Stomach (tissue), 9 donors: ENCODE results near the gene CENPO. TPM values are rescaled to one million over a fixed set of nuclear protein-coding genes. Genes with fewer than 3 reads are reported as not detected.

Experiments
- DNase-seq, 2 donors: peaks; one replicate each; pipeline versions ENCODE4 v3.0.0 to v3.0.0-alpha.2; 2013 to 2019
- H3K27ac ChIP-seq, 5 donors: fragments of 200-600 bp in 4 of 5; sonication (generic) in 4 of 5; one replicate each; pipeline ENCODE4 v1.5.1; 2013 to 2019; ENCODE audit warnings: mild to moderate bottlenecking in 1 of 5, moderate library complexity in 1 of 5
- H3K27me3 ChIP-seq, 3 donors: fragments of 200-600 bp; sonication (generic); one replicate each; pipeline ENCODE4 v1.5.1; 2017 to 2019; ENCODE audit warnings: mixed run types in 1 of 3
- H3K36me3 ChIP-seq, 4 donors: fragments of 200-600 bp; sonication (generic); 1 replicate in 3 of 4; 2 replicates in 1 of 4; pipeline ENCODE4 v1.5.1; 2016 to 2019
- H3K4me1 ChIP-seq, 4 donors: fragments of 200-600 bp; sonication (generic); one replicate each; pipeline ENCODE4 v1.5.1; 2016 to 2019
- H3K4me3 ChIP-seq, 4 donors: fragments of 200-600 bp; sonication (generic) in 3 of 4; one replicate each; pipeline ENCODE4 v1.5.1; 2016 to 2019; ENCODE audit warnings: mild to moderate bottlenecking in 1 of 4
- H3K9me3 ChIP-seq, 4 donors: fragments of 200-600 bp; sonication (generic); one replicate each; pipeline ENCODE4 v1.5.1; 2016 to 2019
- EP300 ChIP-seq: sonication (generic); formaldehyde crosslinking; IDR thresholded peaks from one replicate; pipeline ENCODE4 v1.6.1; 2017; ENCODE audit warnings: antibody characterized with exemption
- POLR2A ChIP-seq, 4 donors: fragments of 450-650 bp; IDR thresholded peaks; one replicate each; pipeline ENCODE4 v1.6.1; 2016; ENCODE audit warnings: antibody characterized with exemption in 4 of 4, control low read depth in 2 of 4, mild to moderate bottlenecking in 1 of 4, moderate library complexity in 1 of 4
- POLR2AphosphoS5 ChIP-seq, 3 donors: sonication (generic); formaldehyde crosslinking; IDR thresholded peaks; one replicate each; pipeline ENCODE4 v1.6.1; 2016; ENCODE audit warnings: antibody characterized with exemption in 3 of 3
- WGBS, 5 donors: extraction: QIAGEN DNeasy Blood & Tissue Kit in 3 of 5; methylation state at CpG; one replicate each; pipeline versions ENCODE4 v1.1.5 to v1.1.7; 2013 to 2018; 5-methylcytosine and 5-hydroxymethylcytosine counted together
- intact Hi-C: fragments of 100-400 bp; cut with DNase I; formaldehyde crosslinking; loops from one replicate; pipeline ENCODE4 v1.15.1; 2023; ENCODE audit warnings: low total_unique reads
- polyA plus RNA-seq, 3 donors: library from polyadenylated mRNA; stranded (reverse); fragments of 200-250 nt; gene quantifications; one replicate each; pipeline ENCODE4 v1.2.3, GENCODE V29; 2013
- total RNA-seq, 5 donors: library from RNA; depleted of rRNA; stranded (reverse); fragments of >200 nt; gene quantifications; one replicate each; pipeline versions ENCODE4 v1.1.0 to v1.2.3, GENCODE V29; 2014 to 2016
- TF ChIP-seq, protein P1 (sequence below), 7 experiments: fragments of 450-650 bp in 4 of 7; fragments of 200-600 bp in 3 of 7; sonication (generic) in 3 of 7; IDR thresholded peaks; one replicate each; pipeline ENCODE4 v1.5.1; 2016 to 2019; ENCODE audit warnings: antibody characterized with exemption in 7 of 7, control low read depth in 2 of 7, mild to moderate bottlenecking in 1 of 7
- donor health status: healthy with polysubstance abuse.
- donor health status: Bipolar disorder and iron deficiency.
- donor health status: healthy.

CENPO gene
- total and polyA plus RNA-seq, 8 donors: 1.3 to 70.0 (median 5.0) TPM

DNA sequence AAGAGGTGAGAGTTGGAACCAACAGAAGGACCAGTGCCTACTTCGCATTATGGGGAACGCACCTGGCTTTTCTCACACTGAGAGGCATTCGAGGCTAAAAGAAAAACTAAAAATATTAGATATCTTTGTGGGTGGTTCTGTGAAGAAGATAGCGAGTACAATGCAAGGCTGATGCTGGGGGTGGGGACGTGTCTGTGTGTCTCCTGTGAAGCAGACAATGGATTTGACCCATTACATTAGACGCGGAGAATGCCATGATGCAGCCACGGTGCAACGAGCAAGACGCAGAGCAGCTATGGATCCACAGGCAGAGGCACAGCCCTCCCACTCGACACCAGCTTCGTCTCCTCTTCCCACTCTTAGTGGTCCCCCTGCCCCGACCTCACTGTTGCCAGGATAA is 65.8 kb downstream of the CENPO start:
- H3K4me1 ChIP-seq: peaks cover 0 to 13% (median 0%) of the 10 kb centered on the region in 4 donors
- no peak for DNase-seq
- H3K27ac ChIP-seq: no peak overlapping the region
- no peaks in the 10 kb centered on the region for H3K27me3 ChIP-seq
- WGBS, 5 donors: 84 to 95% (median 92%) methylated on average over 13 of the region's 13 CpGs
- no peak overlapping the region for H3K4me3 ChIP-seq
- no peaks in the 10 kb centered on the region for H3K36me3 ChIP-seq
- intact Hi-C loops: no loop called here
- no peaks in the 10 kb centered on the region for H3K9me3 ChIP-seq
- TF ChIP-seq POLR2A (IDR thresholded peaks at IDR 0.05) (no peak), POLR2AphosphoS5 (IDR thresholded peaks at IDR 0.05) (no peak), EP300 (no peak)
- TF ChIP-seq, protein P1, sequence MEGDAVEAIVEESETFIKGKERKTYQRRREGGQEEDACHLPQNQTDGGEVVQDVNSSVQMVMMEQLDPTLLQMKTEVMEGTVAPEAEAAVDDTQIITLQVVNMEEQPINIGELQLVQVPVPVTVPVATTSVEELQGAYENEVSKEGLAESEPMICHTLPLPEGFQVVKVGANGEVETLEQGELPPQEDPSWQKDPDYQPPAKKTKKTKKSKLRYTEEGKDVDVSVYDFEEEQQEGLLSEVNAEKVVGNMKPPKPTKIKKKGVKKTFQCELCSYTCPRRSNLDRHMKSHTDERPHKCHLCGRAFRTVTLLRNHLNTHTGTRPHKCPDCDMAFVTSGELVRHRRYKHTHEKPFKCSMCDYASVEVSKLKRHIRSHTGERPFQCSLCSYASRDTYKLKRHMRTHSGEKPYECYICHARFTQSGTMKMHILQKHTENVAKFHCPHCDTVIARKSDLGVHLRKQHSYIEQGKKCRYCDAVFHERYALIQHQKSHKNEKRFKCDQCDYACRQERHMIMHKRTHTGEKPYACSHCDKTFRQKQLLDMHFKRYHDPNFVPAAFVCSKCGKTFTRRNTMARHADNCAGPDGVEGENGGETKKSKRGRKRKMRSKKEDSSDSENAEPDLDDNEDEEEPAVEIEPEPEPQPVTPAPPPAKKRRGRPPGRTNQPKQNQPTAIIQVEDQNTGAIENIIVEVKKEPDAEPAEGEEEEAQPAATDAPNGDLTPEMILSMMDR (IDR thresholded peaks at IDR 0.05): no peak

DNA sequence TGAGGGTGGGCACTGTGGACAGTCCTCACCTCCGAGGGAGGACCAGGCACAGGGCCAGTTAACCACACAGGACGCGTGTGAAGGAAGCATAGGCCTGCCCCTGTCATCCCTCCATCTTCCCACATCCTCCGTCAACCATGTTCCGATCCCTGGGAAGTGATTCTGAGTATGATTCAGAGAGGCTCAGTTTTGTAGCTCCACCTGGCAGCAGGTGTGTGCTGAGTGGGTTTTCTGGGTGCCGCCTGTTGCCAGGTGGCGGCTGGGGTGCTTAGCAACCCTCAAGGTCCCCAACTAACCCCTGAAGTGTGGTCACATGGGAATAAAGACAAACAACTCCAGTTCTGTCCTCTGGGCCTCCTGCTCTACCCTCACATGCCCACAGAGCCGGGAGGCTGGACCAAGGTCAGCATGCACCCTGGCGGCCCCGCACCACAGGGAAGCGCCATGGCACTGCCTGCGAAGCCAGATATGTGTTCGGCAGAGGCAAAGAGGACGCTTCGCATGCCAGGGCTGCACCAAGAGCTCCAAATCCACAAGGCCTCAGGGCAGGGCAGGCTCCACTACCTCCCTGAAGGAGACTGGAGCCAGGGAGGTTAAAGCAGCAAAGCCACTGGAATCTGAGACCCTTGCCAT is 66.9 kb downstream of the CENPO start:
- no peak overlapping the region for H3K4me3 ChIP-seq

DNA sequence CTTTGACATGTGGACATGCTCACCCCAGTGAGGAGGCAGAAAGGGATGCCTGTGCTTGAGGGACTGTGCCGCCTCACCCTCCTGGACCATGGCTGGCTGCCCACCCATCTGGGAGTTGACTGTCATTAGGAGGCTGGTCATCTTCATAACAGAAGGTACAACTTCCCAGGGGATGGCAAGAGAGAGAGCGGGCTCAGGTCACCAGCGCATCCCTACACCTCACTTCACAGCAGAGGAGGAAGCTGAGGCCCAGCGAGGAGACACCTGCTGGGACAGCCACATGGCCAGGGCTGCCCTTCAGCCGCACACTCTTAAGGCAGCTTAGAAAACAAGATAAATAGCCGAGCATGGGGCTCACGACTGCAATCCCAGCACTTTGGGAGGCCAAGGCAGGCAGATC is 67.4 kb downstream of the CENPO start:
- Histone ChIP-seq H3K4me1 (peaks cover 0 to 13% (median 0%) of the 10 kb centered on the region in 4 donors), H3K4me3 (no peak overlapping the region), H3K27me3 (no peaks in the 10 kb centered on the region), H3K9me3 (no peaks in the 10 kb centered on the region), H3K27ac (peak overlapping the region in 1 of 5 donors; percentile 38), H3K36me3 (no peaks in the 10 kb centered on the region)
- 92 to 99% (median 96%) methylated on average over 7 of the region's 7 CpGs for WGBS, 5 donors
- DNase-seq: no peak
- intact Hi-C loops: no loop called here
- TF ChIP-seq POLR2AphosphoS5 (IDR thresholded peaks at IDR 0.05) (no peak), POLR2A (IDR thresholded peaks at IDR 0.05) (no peak), EP300 (no peak)
- TF ChIP-seq, protein P1 (IDR thresholded peaks at IDR 0.05): no peak

More for the DNA sequence above, 66.9 kb downstream of the CENPO start:
- no peaks in the 10 kb centered on the region for H3K36me3 ChIP-seq
- 85 to 92% (median 89%) methylated on average over 8 to 15 of the region's 15 CpGs for WGBS, 5 donors
- intact Hi-C loops: no loop called here
- H3K27me3 ChIP-seq: no peaks in the 10 kb centered on the region
- peaks cover 0 to 13% (median 0%) of the 10 kb centered on the region in 4 donors for H3K4me1 ChIP-seq
- H3K9me3 ChIP-seq: no peaks in the 10 kb centered on the region
- DNase-seq: no peak
- peak overlapping the region in 2 of 5 donors; percentile 12 to 38 for H3K27ac ChIP-seq
- no peak for TF ChIP-seq POLR2A (IDR thresholded peaks at IDR 0.05)
- TF ChIP-seq POLR2AphosphoS5 (IDR thresholded peaks at IDR 0.05): no peak
- TF ChIP-seq EP300: no peak
- TF ChIP-seq, protein P1 (IDR thresholded peaks at IDR 0.05): no peak

DNA sequence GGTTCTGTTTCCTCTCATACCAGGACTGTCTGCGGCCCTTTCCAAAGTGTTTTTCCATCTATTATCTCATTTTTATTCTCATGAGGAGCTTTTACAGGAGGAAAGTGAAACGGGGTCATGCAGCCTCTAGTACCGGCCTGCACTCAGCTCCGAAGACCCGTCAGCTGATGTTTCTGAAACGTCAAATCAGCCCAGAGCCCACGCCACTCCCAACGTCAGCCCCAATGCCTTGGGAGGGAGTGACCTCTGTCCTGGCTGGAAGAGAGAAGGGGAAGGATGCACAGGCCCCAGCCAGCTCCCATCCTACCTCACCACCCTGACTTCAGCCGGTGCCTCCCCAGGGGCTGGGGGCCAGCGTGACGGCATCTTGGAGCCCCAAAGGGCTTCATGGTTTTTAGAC is 68.3 kb downstream of the CENPO start:
- no peak for TF ChIP-seq POLR2A (IDR thresholded peaks at IDR 0.05)
- no peak for TF ChIP-seq EP300
- TF ChIP-seq, protein P1 (IDR thresholded peaks at IDR 0.05): no peak
- TF ChIP-seq POLR2AphosphoS5 (IDR thresholded peaks at IDR 0.05): no peak
- Histone ChIP-seq H3K4me3 (no peak overlapping the region), H3K27ac (peak overlapping the region in 1 of 5 donors; percentile 32), H3K36me3 (no peaks in the 10 kb centered on the region), H3K9me3 (no peaks in the 10 kb centered on the region), H3K4me1 (peaks cover 0 to 6% (median 0%) of the 10 kb centered on the region in 4 donors), H3K27me3 (no peaks in the 10 kb centered on the region)
- no peak for DNase-seq
- intact Hi-C loops: no loop called here
- WGBS, 5 donors: 76 to 93% (median 89%) methylated on average over 11 of the region's 11 CpGs
